Choroid plexus epithelial cell (primary cell): ENCODE results near the gene SORBS1.

Source experiments
- DNase-seq: peaks from one replicate; pipeline ENCODE4 v3.0.0-alpha.2; 2010; ENCODE audit warnings: low read depth
- H3K4me3 ChIP-seq: 2 replicates; pipeline ENCODE4 v1.5.1; 2011; ENCODE audit warnings: low read depth, mild to moderate bottlenecking, control low read depth, low read length, moderate library complexity
- CTCF ChIP-seq: conservative IDR thresholded peaks from 2 replicates; pipeline ENCODE4 v1.5.1; 2011; ENCODE audit warnings: low read depth, mild to moderate bottlenecking, control low read depth, inconsistent platforms, low read length, moderate library complexity

Gene SORBS1

DNA sequence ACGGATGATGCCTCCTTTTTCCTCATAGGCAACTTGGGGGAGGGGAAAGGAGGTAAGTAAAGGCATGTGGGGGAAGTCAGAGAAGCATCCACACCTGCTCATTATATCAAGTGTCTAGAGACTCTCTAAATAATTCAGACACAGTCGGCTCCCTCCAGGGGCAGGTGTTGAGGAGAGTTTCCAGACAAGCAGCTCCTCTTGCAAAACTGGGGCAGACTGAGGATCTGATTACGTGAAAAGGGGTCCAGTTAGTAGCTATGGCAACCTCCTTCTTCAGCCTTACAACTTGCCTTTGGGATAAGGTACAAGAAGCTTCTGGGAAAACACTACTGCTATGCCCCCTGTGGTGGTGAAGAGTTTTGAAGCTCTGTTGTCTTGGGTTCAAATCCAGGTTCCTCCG, 39.0 kb upstream of the SORBS1 start:
- TF ChIP-seq CTCF = no peak
- no peak for DNase-seq
- H3K4me3 ChIP-seq = no peak overlapping the region

- TF ChIP-seq CTCF = no peak
- H3K4me3 ChIP-seq = no peak overlapping the region
- DNase-seq = no peak
Measured at GRCh38 chr10:95597788-95598187, 36.6 kb upstream of the SORBS1 start.

- TF ChIP-seq CTCF = no peak
- no peak for DNase-seq
- H3K4me3 ChIP-seq = no peak overlapping the region
Measured at GRCh38 chr10:95588025-95588424, 26.9 kb upstream of the SORBS1 start.

DNA sequence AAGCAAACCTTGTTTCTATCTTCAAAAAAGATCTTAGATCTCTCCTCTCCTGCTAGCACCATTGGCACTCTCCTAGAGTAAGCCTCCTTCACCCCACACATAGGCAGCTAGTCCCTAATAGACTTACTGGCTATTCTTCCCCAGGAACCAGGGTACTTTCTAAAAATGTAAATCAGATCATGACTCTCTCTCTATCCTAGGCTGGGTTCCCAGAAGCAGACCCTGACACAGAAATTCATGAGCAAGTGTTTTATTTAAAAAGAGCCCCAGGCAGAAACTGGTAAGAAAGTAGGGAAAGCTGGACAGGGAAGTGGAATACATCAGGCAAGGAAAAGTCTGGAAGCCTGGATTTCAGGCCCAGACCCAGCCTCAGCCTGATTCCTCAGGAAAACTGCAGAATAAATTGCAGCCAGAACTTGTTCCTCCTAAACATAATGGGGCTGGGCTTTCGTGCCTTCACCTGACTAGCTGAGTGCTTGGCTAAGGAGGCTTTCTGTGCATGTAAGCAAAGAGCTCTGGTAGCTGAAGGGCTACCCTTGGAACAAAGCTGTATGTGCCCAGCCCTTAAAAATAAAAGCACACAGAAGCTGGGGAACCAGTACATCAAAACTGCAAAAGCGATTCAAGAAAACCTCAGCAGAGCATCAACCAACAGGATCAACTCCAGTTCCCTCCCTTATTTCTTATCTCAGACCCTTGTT, 18.8 kb upstream of the SORBS1 start:
- no peak for DNase-seq
- H3K4me3 ChIP-seq = no peak overlapping the region
- TF ChIP-seq CTCF = no peak

- no peak overlapping the region for H3K4me3 ChIP-seq
- no peak for DNase-seq
- TF ChIP-seq CTCF = no peak
Measured at GRCh38 chr10:95579292-95579691, 18.1 kb upstream of the SORBS1 start.

- no peak overlapping the region for H3K4me3 ChIP-seq
- DNase-seq = no peak
- TF ChIP-seq CTCF = no peak
Measured at GRCh38 chr10:95578619-95579018, 17.4 kb upstream of the SORBS1 start.

- H3K4me3 ChIP-seq = no peak overlapping the region
- no peak for TF ChIP-seq CTCF
- no peak for DNase-seq
Measured at GRCh38 chr10:95574649-95575365, 13.6 kb upstream of the SORBS1 start.
